OCI-LY3 (cell line): ENCODE measurements around the gene RUSC1.

Source experiments
- H2AFZ ChIP-seq: fragments of 200-600, 300-600 bp; shearing (Covaris generic); 2 replicates; pipeline ENCODE4 v1.6.0; 2014; ENCODE audit warnings: antibody characterized with exemption, low read depth, low read length
- H3K27ac ChIP-seq: fragments of 200-600, 300-600 bp; sonication (generic); 2 replicates; pipeline ENCODE4 v1.5.1; 2014; ENCODE audit warnings: mild to moderate bottlenecking, low read length, moderate library complexity, mixed read lengths
- H3K27me3 ChIP-seq: fragments of 200-600, 300-600 bp; sonication (generic); 2 replicates; pipeline ENCODE4 v1.6.1; 2014; ENCODE audit warnings: low read depth, low read length, mixed read lengths
- H3K36me3 ChIP-seq: fragments of 200-600, 300-600 bp; sonication (generic); replicated peaks from 2 replicates; pipeline ENCODE3; 2014; ENCODE audit warnings: low read depth, low read length, mixed read lengths
- H3K4me1 ChIP-seq: fragments of 300-600, 200-600 bp; sonication (generic); 2 replicates; pipeline ENCODE4 v1.6.1; 2014; ENCODE audit warnings: low read length, mixed read lengths
- H3K4me2 ChIP-seq: fragments of 200-600, 300-600 bp; sonication (generic); 2 replicates; pipeline ENCODE4 v1.6.1; 2014; ENCODE audit warnings: low read length, mixed read lengths
- H3K4me3 ChIP-seq: fragments of 300-600, 200-600 bp; sonication (generic); 2 replicates; pipeline ENCODE4 v1.5.1; 2014; ENCODE audit warnings: antibody characterized with exemption, mild to moderate bottlenecking, low read length, moderate library complexity
- H3K79me2 ChIP-seq: fragments of 300-600, 200-600 bp; shearing (Covaris generic); 2 replicates; pipeline ENCODE4 v1.6.1; 2014; ENCODE audit warnings: mild to moderate bottlenecking, low read length, mixed read lengths
- H3K9ac ChIP-seq: fragments of 300-600, 200-600 bp; shearing (Covaris generic); 2 replicates; pipeline ENCODE4 v1.6.0; 2014; ENCODE audit warnings: mild to moderate bottlenecking, low read length, moderate library complexity
- H3K9me3 ChIP-seq: fragments of 200-600, 300-600 bp; shearing (Covaris generic); 2 replicates; pipeline ENCODE4 v1.6.1; 2014; ENCODE audit warnings: low read length, mixed read lengths; ENCODE audit not compliant: insufficient read depth
- H4K20me1 ChIP-seq: fragments of 200-600, 300-600 bp; sonication (generic); 2 replicates; pipeline ENCODE4 v1.6.1; 2016; ENCODE audit warnings: low read length, mixed read lengths; ENCODE audit not compliant: insufficient read depth
- CTCF ChIP-seq: fragments of 200-600, 300-600 bp; sonication (generic); IDR thresholded peaks from 2 replicates; pipeline ENCODE4 v1.5.1; 2014; ENCODE audit warnings: antibody characterized with exemption, low read length, low read depth
- EZH2phosphoT487 ChIP-seq: fragments of 200-600 bp; shearing (Covaris generic); IDR thresholded peaks from 2 replicates; pipeline ENCODE4 v1.6.1; 2018; ENCODE audit warnings: antibody characterized with exemption, mixed run types, low read depth

Gene RUSC1

GRCh38 chr1:155282488-155283091 lies 38.1 kb upstream of the RUSC1 start:
- H3K27me3 ChIP-seq = no peaks in the 10 kb centered on the region
- H3K4me3 ChIP-seq = no peak overlapping the region
- H4K20me1 ChIP-seq = no peaks in the 10 kb centered on the region
- H3K4me1 ChIP-seq = peaks cover 11% of the 10 kb centered on the region
- TF ChIP-seq CTCF (no peak), EZH2phosphoT487 (no peak)
- H3K9ac ChIP-seq = no peak overlapping the region
- no peak overlapping the region for H3K4me2 ChIP-seq
- H3K27ac ChIP-seq = no peak overlapping the region
- no peak overlapping the region for H2AFZ ChIP-seq
- peaks cover 15% of the 10 kb centered on the region for H3K36me3 ChIP-seq
- H3K79me2 ChIP-seq = no peaks in the 10 kb centered on the region
- no peaks in the 10 kb centered on the region for H3K9me3 ChIP-seq

- Histone ChIP-seq H2AFZ (no peak overlapping the region), H3K4me1 (no peaks in the 10 kb centered on the region), H3K79me2 (no peaks in the 10 kb centered on the region), H3K27ac (no peak overlapping the region), H4K20me1 (no peaks in the 10 kb centered on the region), H3K4me3 (no peak overlapping the region), H3K9ac (no peak overlapping the region), H3K36me3 (peaks cover 16% of the 10 kb centered on the region), H3K9me3 (no peaks in the 10 kb centered on the region), H3K4me2 (no peak overlapping the region), H3K27me3 (no peaks in the 10 kb centered on the region)
- TF ChIP-seq EZH2phosphoT487 (no peak), CTCF (no peak)
These were observed 36.2 kb upstream of the RUSC1 start for GRCh38 chr1:155284476-155284875.

- Histone ChIP-seq H3K79me2 (no peaks in the 10 kb centered on the region), H3K9ac (no peak overlapping the region), H3K4me1 (no peaks in the 10 kb centered on the region), H3K4me2 (no peak overlapping the region), H2AFZ (no peak overlapping the region), H3K9me3 (no peaks in the 10 kb centered on the region), H3K4me3 (no peak overlapping the region), H4K20me1 (no peaks in the 10 kb centered on the region), H3K27ac (no peak overlapping the region), H3K27me3 (no peaks in the 10 kb centered on the region), H3K36me3 (peaks cover 16% of the 10 kb centered on the region)
- TF ChIP-seq EZH2phosphoT487 (no peak), CTCF (no peak)
These were observed 35.6 kb upstream of the RUSC1 start for GRCh38 chr1:155285063-155285462.

- Histone ChIP-seq H3K27ac (no peak overlapping the region), H3K9ac (no peak overlapping the region), H3K79me2 (no peaks in the 10 kb centered on the region), H2AFZ (no peak overlapping the region), H4K20me1 (no peaks in the 10 kb centered on the region), H3K4me1 (no peaks in the 10 kb centered on the region), H3K9me3 (no peaks in the 10 kb centered on the region), H3K27me3 (no peaks in the 10 kb centered on the region), H3K36me3 (peaks cover 16% of the 10 kb centered on the region), H3K4me2 (no peak overlapping the region), H3K4me3 (no peak overlapping the region)
- TF ChIP-seq CTCF = no peak
- no peak for TF ChIP-seq EZH2phosphoT487
These were observed 35.1 kb upstream of the RUSC1 start for GRCh38 chr1:155285631-155286044.
